ENCODE data around the gene PIGT. TPM values are rescaled to one million over a fixed set of nuclear protein-coding genes. Genes with fewer than 3 reads are reported as not detected.

The PIGT gene
- total and polyA plus RNA-seq, 10 donors = 42.5 to 82.8 (median 63.6) TPM

DNA sequence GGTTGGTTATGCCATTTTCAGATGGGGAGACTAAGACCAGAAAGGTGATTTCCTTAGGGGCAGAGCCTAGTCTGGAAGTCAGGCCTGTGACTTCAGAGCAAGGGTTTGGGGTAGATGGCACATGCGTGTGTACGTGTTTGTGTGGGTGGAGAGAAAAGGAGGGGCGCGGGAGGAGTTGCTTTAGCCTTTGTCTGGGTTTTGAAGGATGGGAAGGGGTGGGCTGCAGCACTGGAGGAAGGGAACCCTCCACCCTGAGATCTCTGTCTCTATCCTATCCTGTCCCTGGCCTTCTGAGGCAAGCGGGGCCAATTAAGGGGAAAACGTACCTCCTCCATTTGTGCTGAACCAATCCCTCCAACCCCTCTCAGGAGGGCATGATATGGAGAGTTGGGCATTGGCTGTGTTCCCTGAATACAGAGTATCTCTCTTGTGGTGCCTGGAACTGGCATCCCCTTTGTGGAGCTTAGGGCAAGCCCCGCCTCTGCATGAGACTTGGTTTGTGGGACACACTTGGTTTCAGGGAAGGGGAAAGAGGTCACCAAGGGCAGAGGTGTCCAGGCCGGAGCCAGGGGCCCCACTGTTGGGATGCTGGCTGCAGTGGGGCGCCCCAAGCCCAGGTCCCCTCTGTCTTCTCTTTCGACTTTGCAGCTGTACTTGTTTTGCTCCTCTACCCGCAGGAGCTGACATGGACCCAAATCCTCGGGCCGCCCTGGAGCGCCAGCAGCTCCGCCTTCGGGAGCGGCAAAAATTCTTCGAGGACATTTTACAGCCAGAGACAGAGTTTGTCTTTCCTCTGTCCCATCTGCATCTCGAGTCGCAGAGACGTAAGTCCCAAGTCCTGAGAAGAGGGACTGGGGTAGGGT, 7.9 kb upstream of the PIGT start, which contains the start of gene DBNDD2:
Gene DBNDD2 (plus strand): TSS at position 507 of the 863 bp plus-strand sequence. CDS start 179 bp downstream, at position 686.
- H3K36me3 ChIP-seq = peaks cover 0 to 26% (median 7%) of the 10 kb centered on the region in 6 donors
- TF ChIP-seq, protein P1, sequence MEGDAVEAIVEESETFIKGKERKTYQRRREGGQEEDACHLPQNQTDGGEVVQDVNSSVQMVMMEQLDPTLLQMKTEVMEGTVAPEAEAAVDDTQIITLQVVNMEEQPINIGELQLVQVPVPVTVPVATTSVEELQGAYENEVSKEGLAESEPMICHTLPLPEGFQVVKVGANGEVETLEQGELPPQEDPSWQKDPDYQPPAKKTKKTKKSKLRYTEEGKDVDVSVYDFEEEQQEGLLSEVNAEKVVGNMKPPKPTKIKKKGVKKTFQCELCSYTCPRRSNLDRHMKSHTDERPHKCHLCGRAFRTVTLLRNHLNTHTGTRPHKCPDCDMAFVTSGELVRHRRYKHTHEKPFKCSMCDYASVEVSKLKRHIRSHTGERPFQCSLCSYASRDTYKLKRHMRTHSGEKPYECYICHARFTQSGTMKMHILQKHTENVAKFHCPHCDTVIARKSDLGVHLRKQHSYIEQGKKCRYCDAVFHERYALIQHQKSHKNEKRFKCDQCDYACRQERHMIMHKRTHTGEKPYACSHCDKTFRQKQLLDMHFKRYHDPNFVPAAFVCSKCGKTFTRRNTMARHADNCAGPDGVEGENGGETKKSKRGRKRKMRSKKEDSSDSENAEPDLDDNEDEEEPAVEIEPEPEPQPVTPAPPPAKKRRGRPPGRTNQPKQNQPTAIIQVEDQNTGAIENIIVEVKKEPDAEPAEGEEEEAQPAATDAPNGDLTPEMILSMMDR (IDR thresholded peaks at IDR 0.05 in 8 of 11, conservative IDR thresholded peaks at IDR 0.05 in 3 of 11) = no peak
- TF ChIP-seq POLR2A (IDR thresholded peaks at IDR 0.05) (no peak), POLR2AphosphoS5 (IDR thresholded peaks at IDR 0.05) (no peak)
- DNase-seq = no peak
- H3K4me1 ChIP-seq = peaks cover 2 to 43% (median 33%) of the 10 kb centered on the region in 6 donors
- H3K27ac ChIP-seq = peak within 1 kb of the TSS; percentile 50 to 87 (median 73)
- 88 to 93% (median 91%) methylated on average over 20 to 21 of the region's 21 CpGs for whole genome bisulfite sequencing, 5 donors
- peaks cover 0 to 26% (median 4%) of the 10 kb centered on the region in 7 donors for H3K27me3 ChIP-seq (replicated peaks in 1 of 7)
- intact Hi-C loops (cut with DNase I; ENCODE audit: low total_unique reads) = no loop called here
- H3K9me3 ChIP-seq = no peaks in the 10 kb centered on the region
- H3K4me3 ChIP-seq = peak within 1 kb of the TSS; percentile 61 to 97 (median 76)

DNA sequence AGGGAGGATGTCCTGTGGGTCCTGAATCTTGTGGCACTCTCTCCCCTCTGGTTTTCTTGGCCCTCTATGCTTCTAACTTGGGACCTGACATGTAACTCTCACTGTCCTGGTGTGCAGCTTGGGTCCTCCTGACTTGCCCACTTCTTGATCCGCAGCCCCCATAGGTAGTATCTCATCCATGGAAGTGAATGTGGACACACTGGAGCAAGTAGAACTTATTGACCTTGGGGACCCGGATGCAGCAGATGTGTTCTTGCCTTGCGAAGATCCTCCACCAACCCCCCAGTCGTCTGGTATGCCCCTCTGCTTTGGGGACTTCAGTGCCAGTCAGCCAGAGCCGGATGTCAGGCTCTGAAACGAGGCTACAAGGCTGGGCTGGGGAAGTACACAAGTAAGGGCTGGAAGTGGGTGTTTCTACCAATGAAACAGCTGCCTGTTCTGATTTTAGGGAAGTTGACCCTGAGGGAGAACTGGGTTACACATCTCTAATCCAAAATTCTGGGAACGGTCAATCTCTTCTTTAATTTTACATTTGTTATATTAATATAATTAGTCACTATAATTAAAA, 7.2 kb upstream of the PIGT start:
- H3K4me1 ChIP-seq = peaks cover 2 to 43% (median 33%) of the 10 kb centered on the region in 6 donors
- TF ChIP-seq POLR2A (IDR thresholded peaks at IDR 0.05) (no peak), POLR2AphosphoS5 (IDR thresholded peaks at IDR 0.05) (no peak)
- TF ChIP-seq, protein P1 (IDR thresholded peaks at IDR 0.05 in 8 of 11, conservative IDR thresholded peaks at IDR 0.05 in 3 of 11) = no peak
- intact Hi-C loops (cut with DNase I; ENCODE audit: low total_unique reads) = no loop called here
- peak overlapping the region in 1 of 8 donors; percentile 97 for H3K4me3 ChIP-seq
- peaks cover 0 to 26% (median 4%) of the 10 kb centered on the region in 7 donors for H3K27me3 ChIP-seq (replicated peaks in 1 of 7)
- DNase-seq = no peak
- H3K27ac ChIP-seq = peak overlapping the region in 2 of 8 donors; percentile 84 to 87
- H3K36me3 ChIP-seq = peaks cover 0 to 26% (median 7%) of the 10 kb centered on the region in 6 donors
- 32 to 58% (median 41%) methylated on average over 7 of the region's 7 CpGs for WGBS, 5 donors
- H3K9me3 ChIP-seq = no peaks in the 10 kb centered on the region

DNA sequence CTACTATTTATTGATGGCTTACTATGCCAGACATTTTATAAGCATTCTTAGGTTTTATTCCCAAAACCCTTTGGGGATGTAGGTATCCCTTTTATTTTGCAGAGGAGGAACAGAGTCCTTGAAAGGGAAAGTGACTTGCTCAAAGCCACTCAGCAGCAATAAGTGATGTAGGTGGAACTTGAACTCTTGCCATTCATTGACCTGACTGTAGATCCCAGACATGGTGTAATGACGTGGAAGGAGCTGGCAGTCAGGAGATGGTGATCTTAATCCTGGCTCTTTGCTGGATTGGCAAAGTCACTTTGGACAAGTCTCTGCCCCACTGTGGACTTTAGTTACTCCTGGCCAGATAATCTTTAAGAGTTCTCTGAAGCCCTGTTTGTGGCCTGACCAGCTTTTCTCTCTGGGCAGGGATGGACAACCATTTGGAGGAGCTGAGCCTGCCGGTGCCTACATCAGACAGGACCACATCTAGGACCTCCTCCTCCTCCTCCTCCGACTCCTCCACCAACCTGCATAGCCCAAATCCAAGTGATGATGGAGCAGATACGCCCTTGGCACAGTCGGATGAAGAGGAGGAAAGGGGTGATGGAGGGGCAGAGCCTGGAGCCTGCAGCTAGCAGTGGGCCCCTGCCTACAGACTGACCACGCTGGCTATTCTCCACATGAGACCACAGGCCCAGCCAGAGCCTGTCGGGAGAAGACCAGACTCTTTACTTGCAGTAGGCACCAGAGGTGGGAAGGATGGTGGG, 6.2 kb upstream of the PIGT start:
- WGBS, 5 donors = 87 to 95% (median 93%) methylated on average over 5 to 7 of the region's 7 CpGs
- peaks cover 2 to 43% (median 33%) of the 10 kb centered on the region in 6 donors for H3K4me1 ChIP-seq
- peaks cover 0 to 23% (median 4%) of the 10 kb centered on the region in 7 donors for H3K27me3 ChIP-seq (replicated peaks in 1 of 7)
- H3K27ac ChIP-seq = peak overlapping the region in 1 of 8 donors; percentile 2
- intact Hi-C loops (cut with DNase I; ENCODE audit: low total_unique reads) = no loop called here
- H3K9me3 ChIP-seq = no peaks in the 10 kb centered on the region
- peaks cover 0 to 26% (median 7%) of the 10 kb centered on the region in 6 donors for H3K36me3 ChIP-seq
- H3K4me3 ChIP-seq = no peak overlapping the region
- TF ChIP-seq POLR2AphosphoS5 (IDR thresholded peaks at IDR 0.05) (no peak), POLR2A (IDR thresholded peaks at IDR 0.05) (no peak)
- TF ChIP-seq, protein P1 (IDR thresholded peaks at IDR 0.05 in 8 of 11, conservative IDR thresholded peaks at IDR 0.05 in 3 of 11) = no peak
- DNase-seq = no peak

All from spleen (tissue), 11 donors.